Measurements from ENCODE around the gene HDGF. TPM values are rescaled to one million over a fixed set of nuclear protein-coding genes. Genes with fewer than 3 reads are reported as not detected.

Gene HDGF
- total RNA-seq, 1 donor from 2014 or later, result 185 TPM

DNA sequence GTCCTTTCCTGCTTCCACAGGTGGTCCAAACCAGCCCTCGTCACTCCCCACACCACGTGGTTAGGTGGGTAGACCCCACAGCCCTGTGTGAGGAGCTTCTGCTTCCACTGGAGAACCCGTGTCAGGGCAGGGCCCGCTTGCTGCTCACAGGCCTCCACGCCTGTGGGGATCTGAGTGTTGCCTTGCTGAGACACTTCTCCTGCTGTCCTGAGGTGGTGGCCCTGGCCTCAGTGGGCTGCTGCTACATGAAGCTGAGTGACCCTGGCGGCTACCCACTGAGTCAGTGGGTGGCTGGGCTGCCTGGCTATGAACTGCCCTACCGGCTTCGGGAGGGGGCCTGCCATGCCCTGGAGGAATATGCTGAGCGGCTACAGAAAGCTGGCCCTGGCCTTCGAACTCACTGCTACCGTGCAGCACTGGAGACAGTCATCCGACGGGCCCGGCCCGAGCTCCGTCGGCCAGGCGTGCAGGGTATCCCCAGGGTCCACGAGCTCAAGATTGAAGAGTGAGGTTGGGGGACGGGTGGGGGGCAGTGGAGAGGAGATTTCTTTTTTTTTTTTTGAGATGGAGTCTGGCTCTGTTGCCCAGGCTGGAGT, 17.4 kb downstream of the HDGF start:
- intact Hi-C loops (cut with DNase I), result no loop called here
- DNase-seq, result no peak
- ATAC-seq (ENCODE audit: poor library complexity), result no peak

DNA sequence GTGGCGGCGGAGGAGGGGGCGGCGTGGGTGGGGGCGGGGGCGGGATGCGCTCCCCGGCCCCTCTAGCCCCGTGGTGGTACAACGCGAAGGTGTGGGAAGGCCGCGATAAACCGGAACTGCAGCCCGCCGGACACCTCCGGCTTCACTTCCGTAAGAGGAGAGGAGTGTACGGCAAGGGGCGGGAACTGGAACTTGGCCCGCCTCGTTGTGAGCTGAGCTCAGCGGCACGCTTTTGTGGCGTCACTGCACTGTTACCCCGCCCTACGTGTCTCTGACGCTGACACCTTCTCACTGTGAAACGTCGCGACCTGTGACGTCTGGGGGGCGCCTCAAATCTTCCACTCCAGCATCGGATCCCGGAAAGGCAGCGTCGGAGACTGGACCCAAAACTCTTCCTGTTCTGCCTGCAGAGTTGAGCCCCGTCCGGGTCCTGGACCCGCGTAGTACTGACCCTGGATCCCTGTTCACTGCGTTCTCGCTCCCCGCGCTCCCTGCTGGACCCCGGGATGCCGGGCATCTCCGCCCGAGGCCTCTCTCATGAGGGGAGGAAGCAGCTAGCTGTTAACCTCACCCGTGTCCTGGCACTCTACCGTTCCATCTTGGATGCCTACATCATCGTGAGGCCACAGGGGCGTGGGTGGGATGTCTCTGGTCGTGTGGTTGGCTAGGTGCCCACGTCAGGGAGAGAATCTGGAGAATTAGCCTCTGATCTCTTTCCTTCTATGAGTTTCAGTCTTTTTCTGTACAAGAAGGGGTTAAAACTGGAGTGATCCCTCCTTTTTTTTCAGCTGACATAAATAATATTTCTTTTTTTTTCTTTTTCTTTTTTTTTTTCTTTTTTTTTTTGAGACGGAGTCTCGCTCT, 22.6 kb downstream of the HDGF start, which contains the start of gene ISG20L2:
Gene ISG20L2 (minus strand): TSS at position 168 of the 864 bp plus-strand sequence. CDS start 1,114 bp downstream, outside the sequence.
- peak; percentile 99 for DNase-seq
- intact Hi-C loops (cut with DNase I), result no loop called here
- ATAC-seq (ENCODE audit: poor library complexity), result peak; percentile 95

DNA sequence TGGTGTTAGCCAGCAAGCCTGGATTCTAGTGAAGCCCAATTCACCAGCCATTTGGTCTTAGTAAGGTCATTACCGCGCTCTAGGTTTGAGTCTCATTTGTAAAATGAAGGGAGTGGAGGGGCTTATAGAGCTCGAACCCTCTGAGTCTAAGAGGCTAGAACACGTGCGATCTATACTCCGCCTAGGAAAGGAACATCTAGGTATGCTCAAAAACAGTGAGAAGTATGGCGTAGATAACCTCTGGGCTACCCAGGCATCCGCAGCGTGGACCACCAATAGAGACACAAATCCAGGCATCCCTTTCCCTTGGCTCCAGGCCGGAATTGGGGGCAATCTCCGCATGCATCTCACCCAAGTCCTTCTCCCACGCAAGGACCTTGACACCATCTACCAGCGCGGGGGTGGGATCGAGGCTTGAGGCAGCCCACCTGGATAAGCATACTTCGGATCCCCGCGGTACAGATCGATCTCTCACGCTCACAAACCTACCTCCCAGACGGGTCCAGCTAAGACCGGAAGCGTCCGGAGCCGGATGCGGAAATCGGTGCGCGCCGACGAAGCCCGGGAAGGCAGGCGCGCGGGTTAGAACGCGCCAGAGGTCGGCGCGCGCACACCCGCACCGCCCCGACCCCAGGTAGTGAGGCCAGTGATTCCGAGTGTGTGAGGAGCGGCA, 23.4 kb downstream of the HDGF start, which contains the start of gene METTL25B:
Gene METTL25B (plus strand): TSS at position 544 of the 673 bp plus-strand sequence. CDS start 636 bp downstream, outside the sequence.
- intact Hi-C loops (cut with DNase I), result no loop called here
- DNase-seq (peak; percentile 88), ATAC-seq (ENCODE audit: poor library complexity) (peak; percentile 84)

DNA sequence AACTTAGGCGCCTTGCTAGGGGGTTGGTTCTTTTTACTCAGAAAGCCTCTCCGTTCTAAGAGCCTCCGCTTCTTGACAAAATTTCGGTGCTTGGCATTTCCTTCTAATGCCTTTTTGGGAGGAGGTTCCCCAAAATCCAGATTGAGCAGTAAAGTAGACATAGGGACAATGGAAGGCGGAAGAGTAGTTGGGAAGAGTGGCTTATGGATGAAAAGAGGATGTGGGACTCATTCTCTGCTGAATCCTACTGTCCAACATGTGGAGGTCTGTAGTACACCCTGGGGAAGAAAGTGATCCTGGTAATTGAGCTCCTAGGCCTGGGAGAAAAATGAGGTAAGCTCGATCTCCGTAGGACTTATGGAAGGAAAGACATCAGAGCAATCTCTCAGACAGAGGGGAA, 24.0 kb downstream of the HDGF start:
- intact Hi-C loops (cut with DNase I), result no loop called here
- DNase-seq (no peak), ATAC-seq (ENCODE audit: poor library complexity) (no peak)

DNA sequence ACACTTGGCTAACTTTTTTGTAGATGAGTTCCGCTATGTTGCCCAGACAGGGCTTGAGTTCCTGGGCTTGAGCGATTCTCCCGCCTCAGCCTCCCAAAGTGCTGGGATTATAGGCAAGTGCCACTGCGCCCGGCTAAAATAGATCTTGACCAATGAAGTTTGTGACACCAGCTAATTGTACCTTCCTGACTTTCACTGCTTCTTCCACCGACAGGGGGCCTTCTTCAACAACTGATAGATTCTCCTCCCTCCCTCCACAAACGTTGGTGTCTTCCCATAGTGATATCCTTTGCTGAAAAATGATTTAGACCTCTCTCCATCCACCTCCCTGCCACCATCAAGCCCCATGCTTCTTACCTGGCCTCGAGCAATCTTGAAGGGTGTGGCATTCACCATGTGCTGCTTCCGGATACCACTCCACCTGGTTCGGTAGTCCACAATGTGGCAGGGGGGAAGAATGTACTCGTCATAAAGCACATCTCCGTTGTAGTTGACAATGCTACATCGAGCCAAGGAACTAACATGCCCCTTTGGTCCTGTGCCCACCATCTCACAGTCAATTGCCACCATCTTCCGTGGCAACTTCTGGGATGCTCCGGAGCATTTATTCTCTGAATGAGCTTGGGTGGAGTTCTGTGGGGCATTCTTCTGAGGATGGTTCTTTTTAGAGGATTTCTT, 24.8 kb downstream of the HDGF start:
- no peak for ATAC-seq (ENCODE audit: poor library complexity)
- intact Hi-C loops (cut with DNase I), result no loop called here
- DNase-seq, result no peak

DNA sequence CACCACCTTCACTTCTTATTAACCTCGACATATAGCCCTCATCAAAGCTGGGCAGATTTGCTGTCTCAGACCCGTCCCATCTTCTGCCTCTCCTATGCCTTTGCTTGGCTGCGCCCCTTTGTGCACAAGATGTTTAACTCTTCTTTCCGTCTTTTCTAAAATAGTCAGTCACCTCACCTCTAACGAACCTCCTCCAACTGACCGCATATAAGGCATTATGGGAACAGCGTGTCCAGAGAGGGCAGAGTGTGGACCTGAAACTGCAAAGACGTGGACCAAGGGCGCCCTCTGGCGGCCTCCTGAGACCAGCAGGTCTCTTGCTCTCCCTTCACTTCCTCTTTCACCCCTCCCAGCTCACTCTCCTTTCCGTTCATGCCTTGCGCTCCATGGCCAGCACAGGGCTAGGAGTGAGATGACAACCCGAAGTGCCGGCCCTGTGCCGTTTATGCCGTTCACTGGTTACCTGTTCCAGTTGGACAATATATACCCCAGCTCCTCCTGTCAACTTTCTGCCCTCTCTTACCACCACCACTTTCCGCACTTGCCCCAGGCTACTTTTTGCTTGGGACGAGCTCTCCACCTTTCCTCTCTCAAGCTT, 25.7 kb downstream of the HDGF start:
- intact Hi-C loops (cut with DNase I), result loop anchor here (2.0 kb wide), 1 partner anchor 37 kb away; no protein-coding TSS in a partner anchor
- peak; percentile 95 for DNase-seq

DNA sequence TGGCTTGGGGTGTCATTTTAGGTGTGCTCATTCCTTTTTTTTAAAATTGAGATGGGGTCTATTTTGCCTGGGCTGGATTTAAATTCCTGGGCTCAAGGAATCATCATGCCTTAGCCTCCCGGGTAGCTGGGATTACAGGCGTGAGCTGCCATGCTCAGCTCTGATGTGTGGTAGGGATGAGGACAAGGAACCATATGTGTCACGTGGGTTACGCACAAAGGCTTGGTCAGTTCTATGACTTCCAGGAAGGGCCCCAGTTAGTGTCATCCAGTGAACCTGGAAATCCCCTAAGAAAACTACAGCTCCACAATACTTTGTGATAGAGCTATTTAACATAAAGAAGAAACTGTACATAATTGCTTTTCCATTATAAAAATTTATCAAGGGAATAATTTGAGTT, 29.9 kb downstream of the HDGF start:
- DNase-seq (no peak), ATAC-seq (ENCODE audit: poor library complexity) (no peak)
- intact Hi-C loops (cut with DNase I), result no loop called here

More for the DNA sequence above, 25.7 kb downstream of the HDGF start:
- peak; percentile 79 for ATAC-seq (ENCODE audit: poor library complexity)

DNA sequence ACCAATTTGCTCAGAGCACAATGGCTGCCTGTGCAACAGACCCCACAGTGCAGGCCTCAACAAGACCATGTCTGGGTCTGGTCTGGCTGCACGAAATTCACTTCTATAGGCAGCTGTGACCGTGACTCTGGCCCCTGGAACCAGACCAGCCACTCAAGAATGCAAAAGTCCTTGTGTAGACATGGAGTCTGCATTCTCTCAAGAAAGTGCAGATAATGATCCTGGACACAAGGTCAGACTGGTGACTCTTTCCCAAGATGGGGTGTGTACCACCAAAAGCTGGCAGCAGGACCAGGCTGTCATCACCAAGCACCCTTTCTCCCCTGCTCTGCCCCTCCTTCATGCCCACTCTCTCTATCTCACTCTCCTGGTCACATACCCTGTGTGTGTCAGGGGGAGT, 30.3 kb downstream of the HDGF start:
- no peak for DNase-seq
- intact Hi-C loops (cut with DNase I), result no loop called here
- no peak for ATAC-seq (ENCODE audit: poor library complexity)

DNA sequence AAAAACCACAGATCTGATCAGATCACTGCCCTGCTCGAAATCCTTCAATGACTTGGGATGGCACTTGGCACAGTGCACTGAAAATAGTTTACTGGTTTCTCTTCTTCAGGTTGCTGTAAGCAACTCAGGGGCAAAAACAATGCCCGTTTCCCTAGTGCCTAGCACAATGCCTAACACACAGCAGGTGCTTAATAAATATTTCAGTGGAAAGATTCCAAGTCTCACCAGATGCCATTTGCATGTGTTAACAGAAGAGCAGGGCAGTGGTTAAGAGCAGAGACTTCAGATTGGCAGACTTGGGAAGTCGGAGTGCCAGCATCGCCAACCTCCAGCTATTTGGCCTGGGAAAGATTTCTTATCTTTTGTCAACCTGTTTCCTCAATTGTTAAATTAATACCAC, 34.1 kb downstream of the HDGF start:
- intact Hi-C loops (cut with DNase I), result no loop called here
- DNase-seq (no peak), ATAC-seq (ENCODE audit: poor library complexity) (no peak)

DNA sequence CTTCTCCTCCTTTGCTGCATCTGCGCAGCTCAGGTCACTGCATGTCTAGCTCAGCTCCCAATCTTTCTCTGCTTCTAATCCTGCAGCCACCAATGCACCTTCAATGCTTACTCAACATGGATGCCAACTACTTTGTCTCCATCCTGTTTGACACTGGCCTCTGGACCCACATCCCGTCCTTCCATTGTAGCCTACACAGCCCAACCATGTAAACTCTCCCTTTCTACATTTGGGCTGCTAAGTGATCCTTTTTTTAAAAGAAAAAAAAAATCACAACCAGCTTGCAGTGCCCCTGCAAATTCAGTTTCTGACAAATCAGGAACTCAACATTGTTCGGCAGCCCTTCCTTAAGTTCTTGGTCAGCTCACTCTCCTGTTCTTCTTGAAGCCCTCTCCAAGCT, 36.6 kb downstream of the HDGF start:
- ATAC-seq (ENCODE audit: poor library complexity) (no peak), DNase-seq (no peak)
- intact Hi-C loops (cut with DNase I), result no loop called here

DNA sequence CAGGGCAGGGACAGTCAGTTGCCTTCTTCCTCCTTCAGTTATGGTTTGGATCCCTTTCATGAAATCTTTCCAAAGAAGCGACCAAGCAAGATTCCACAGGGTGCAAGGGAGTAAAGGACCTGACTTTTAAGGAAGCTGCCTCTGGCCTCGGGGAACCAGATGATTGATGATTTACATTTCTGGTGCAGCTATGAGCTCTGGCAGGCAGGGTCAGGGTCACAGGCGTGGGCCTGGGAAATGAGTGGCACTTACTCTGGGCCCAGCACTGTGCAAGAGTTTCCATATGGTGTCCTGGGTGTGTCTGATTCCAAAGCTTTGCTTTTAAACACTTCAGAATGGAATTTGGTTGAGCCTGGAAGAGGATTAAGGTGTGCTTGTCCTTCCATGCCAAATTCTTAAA, 38.8 kb downstream of the HDGF start:
- ATAC-seq (ENCODE audit: poor library complexity), result no peak

DNA sequence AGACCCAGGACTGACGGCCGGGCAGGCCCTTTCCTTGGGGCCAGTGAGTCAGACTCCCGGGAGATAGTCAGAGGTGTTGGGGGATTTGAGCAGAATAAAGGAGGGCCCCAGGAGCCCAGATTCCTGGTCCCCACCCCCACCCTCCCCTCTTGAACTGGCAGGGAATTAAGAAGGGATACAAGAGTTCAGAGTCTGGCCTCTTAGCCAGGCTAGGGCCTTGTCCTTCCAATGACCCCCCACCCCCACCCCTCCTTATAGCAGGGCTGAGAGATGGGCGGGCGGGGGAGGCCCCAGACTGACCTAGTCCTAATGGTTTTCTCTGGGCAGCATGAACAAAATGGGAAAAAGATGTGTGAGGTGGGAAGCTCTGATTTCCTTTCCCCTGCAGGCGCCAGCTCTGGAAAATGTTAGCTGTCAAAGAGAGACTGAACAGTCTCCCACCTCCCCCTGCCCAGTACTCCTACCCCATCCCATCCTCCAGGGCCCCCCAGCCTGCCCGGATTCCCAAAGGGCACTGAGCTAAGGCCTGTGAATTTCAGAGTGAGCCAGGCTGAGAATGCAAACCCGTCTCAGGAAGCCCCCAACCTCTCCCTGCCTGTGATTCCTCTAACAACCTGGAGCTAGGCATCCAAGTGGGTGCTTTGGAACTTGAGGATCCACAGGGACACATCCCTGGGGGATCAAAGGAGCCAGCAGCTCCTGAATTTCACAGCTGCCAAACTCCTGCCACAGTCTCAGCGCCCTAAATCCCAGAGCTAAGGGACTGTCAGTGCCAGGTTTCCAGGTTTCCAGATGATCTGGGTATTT, 40.3 kb downstream of the HDGF start:
- no peak for ATAC-seq (ENCODE audit: poor library complexity)
- intact Hi-C loops (cut with DNase I), result no loop called here
- DNase-seq, result no peak

More for the DNA sequence above, 38.8 kb downstream of the HDGF start:
- no peak for DNase-seq
- intact Hi-C loops (cut with DNase I), result no loop called here

DNA sequence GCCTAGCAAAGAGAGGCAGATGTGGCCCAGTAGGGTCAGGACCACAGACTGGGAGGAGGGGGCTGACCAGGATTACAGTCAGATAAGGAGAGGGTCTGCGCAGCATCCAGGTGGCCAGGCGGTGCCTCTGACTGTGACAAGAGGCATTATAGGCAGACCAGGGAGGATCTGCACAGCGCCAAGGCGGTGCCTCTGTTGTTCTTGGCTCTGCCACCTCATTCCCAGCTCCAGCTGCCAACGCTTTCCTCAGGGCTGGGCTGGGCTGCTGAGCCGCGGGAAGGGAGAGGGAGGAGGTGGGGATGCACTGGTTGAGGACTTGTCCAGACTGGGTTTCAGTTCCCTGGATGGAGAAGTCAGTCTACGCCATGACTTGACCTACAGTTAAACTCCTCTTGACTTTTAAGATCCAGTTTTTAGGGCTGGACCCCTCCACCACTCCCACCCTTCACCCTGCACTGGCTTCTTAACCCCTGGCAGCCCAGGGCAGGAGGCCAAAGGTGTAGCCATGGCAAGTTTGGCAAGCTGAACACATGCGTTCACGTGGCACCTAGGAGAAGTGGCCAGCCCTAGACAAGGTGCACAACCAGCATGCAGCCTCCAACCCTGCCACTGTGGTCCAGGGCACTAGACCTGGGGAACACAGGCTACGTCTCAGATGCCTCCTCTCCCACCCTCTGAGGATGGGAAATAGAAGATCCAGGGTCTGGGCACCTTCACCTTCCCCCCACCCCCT, 41.6 kb downstream of the HDGF start:
- DNase-seq, result peak; percentile 76
- intact Hi-C loops (cut with DNase I), result no loop called here
- peak; percentile 76 for ATAC-seq (ENCODE audit: poor library complexity)

DNA sequence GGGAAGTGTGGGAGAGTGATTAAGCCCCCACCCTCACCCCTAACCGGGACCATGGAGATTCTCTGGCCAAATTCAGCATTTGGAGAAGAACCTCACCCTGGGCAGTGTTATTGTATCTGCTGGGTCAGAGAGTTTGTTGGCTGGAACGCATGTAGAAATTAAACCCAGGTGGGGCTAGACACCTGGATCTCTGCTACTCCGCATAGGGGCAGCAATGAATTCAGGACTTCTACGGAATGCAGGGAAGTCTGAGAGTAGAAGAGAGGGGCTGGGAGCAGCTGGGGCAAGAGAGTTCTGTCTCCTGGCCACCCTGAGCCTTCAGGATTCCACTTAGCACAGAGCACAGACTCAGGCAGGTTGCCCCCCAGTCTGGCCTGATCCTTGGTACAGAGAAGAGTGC, 42.4 kb downstream of the HDGF start:
- intact Hi-C loops (cut with DNase I), result no loop called here
- ATAC-seq (ENCODE audit: poor library complexity), result no peak
- no peak for DNase-seq

DNA sequence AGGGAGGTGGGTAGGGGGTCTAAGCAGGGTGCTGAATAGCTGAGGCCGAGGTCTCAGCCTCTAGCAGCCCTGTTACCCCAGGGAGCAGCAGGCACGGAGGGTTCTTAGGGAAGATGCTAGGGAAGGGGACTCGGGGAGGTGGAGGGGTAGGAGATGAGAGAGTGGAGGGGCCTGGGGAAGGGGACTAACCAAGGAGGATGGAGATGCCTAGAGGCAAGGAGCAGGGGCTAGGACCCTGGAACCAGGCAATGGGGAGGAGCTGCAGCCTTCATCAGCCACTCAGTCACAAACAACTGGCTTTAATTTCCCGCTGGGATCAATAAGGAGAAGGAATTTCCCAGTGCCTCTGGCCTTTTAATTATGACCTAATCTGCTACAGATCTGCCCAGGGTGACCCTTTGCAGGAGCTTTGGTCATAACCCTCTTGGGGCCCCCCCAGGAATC, 43.2 kb downstream of the HDGF start:
- ATAC-seq (ENCODE audit: poor library complexity) (no peak), DNase-seq (no peak)
- intact Hi-C loops (cut with DNase I), result no loop called here

DNA sequence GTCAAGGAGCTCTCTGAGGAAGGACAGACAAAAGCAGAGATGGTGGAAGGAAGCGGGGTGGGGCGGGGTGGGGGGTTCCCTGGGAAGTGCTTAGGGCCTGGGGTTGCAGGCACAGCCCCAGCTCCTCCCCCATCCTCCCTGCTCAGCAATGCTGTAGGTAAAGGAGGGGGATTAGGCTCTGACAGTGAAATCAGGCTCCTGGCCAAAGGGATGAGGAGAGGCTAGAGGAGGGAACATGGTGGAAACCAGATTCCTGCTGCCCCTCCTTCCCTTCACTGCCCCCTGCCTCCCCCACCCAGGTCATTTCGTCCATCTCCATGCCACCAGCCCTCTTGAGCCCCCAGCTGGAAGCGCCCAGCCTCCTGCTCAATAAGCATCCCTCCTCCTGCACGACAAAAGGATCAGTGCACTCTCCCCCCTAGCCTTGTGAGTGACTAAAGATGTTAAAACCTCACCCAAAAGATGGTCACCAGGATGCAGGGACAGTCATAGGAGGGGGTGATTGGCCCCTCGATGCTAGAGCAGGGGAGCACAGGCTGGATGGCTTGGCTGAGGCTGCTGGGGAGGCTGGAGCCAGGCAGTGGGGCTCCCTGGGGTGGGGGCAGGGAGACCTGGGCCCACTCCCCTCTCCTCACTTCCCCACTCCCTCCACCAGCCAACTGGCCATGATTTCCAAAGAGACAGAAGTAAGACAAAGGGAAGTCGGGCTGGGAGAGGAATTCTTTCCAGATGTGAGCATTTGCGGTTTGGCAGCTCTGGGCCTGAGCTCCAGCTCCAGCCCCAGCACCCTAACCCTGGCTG, 43.9 kb downstream of the HDGF start:
- ATAC-seq (ENCODE audit: poor library complexity) (no peak), DNase-seq (no peak)
- intact Hi-C loops (cut with DNase I), result no loop called here

Data from Right ventricle myocardium superior (tissue), 1 donor.